ENCODE results near the gene AADACL2.
"Not testable (repeated sequence)": the region's sequence is repeated elsewhere in the genome, so short reads cannot be mapped to it uniquely, and the experiment has no call there.

AADACL2 gene, protein sequence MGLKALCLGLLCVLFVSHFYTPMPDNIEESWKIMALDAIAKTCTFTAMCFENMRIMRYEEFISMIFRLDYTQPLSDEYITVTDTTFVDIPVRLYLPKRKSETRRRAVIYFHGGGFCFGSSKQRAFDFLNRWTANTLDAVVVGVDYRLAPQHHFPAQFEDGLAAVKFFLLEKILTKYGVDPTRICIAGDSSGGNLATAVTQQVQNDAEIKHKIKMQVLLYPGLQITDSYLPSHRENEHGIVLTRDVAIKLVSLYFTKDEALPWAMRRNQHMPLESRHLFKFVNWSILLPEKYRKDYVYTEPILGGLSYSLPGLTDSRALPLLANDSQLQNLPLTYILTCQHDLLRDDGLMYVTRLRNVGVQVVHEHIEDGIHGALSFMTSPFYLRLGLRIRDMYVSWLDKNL

DNA sequence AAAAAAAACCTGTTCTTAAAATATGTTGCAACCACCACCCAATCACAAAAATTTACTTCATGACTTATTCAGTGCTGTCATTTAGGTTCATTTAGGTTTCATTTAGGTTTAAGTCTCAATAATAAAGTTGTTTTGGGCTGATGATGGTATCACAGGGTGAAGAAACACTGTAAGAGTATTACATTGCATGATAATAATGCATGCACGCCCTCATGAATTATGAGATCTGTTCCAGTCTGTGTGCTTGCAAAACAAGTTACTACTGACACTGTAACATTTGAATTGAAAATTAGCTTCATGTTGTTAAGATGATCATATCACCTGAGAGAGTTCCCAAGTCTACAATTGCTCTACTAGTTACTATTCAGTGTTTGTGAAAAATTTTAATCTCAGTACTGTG is at the start of gene AADACL2:
AADACL2 (plus strand) TSS at position 315 of the 400 bp plus-strand sequence. CDS start 109 bp downstream, outside the sequence.
- no peak for DNase-seq

DNA sequence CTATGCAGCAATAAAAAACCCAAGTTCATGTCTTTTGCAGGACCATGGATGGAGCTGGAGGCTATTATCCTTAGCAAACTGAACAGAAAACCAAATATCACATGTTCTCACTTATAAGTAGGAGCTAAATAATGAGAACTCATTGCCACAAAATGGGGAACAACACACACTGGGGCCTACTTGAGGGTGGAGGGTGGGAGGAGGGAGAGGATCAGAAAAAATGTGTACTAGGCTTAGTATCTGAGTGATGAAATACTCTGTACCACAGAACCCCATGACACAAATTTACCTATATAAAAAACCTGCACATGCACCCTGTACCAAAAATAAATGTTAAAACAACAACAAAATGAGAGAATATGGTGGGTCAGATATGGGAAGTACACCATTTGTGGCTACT is 49.6 kb upstream of the AADACL2 start:
- DNase-seq = no peak

DNA sequence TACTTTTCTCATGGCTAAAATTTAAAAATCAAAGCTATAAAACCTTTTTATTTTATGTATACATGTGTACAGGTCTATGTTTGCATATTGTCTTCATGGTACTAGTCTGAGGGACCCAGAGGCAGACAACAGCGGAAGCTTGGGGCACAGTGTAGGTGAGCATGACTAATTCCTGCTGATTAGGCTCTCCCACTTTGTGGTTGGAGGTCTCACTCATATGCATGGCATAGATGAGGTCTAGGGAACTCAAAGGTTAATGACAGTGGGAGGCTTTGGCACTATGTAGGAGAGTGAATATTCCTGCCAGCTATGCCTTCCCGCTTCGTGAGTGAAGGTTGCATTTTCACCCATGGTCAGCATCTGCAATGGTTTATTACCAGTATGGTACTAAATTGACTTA is 47.5 kb upstream of the AADACL2 start:
- DNase-seq = no peak

DNA sequence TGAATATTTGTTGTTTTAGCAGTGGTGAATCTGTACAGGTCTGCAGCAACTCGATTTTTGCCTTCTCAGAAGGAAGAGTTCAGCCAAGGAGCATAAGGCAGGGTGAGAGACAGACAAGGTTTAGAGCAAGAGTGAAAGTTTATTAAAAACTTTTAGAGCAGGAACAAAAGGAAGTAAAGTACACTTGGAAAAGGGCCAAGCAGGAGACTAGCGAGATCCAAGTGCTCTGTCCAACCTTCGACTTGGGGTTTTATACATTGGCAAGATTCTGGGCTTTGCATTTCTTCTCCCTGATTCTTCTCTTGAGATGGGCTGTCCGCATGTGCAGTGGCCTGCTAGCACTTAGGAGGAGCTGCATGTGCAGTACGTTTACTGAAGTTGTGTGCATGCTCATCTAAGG is 46.7 kb upstream of the AADACL2 start:
- no peak for DNase-seq

DNA sequence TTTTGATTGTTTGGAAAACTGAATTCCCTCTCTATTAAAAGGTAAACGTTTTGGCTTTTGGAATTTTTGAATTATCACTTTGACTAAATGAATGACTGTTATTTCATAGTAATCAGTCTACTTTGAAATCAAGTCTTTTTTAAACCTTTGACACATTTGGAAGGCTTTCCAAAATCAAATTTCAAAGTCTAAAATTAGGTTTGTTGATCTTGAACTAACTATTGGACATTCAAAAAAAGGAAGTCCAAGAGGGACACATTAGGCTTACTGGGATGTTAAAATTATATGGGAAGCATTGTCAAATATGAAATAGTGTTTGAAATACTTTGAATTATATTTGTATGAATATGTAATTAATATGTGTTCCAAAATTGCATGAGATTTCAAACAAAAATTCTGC is 45.2 kb upstream of the AADACL2 start:
- DNase-seq = no peak

DNA sequence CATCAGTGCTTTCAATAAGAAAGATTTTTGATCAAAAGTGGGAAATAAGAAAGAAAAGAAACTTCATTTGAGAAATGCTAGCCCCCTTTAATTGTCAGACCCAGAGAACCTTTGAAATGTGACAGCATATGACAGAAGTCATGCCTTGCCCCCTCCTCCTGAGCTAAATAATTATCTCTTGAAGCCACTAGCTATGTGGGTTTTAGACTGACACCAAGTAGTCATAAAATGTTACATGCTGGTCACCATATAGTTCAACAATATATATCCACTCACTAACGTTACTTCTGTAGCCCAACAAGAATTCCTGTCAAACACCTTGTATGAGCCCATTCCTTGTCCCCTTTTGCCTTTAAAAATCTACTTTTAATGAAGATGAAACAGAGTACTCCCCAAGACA is 43.1 kb upstream of the AADACL2 start:
- DNase-seq = no peak

DNA sequence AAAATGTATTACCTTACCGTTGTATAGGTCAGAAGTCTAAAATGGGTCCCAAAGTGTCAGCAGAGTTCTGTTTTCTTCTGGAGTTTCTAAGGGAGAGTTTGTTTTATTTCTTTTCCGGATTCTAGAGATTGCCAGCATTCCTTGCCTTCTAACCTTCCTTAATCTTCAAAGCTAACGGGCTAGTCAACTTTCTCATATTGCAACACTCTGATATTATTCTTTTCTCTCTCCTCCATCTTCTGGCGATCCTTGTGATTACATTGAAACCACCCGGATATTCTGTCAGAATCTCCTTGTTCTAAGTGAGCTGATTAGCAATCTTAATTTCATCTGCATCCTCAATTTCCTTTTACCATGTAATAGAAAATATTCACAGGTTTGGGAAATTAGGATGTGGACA is 36.2 kb upstream of the AADACL2 start:
- no peak for DNase-seq

DNA sequence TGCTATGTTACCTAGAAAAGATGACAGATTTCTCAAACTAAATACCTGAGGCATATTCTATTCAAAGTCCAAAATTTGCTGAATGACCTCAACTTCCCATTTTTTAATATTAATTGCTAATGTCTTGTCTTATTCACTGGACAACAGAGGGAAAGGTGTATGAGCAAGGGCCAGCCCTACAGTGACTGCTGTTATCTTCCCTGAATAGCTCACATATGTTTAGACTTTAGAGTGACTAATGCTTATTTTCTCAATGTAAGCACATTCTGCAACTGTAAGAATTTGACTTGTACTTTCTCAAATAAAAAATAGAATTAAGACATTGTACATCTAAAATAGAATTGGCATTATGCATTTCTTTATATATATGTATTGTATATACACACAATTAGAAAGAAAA is 26.5 kb upstream of the AADACL2 start:
- DNase-seq = no peak

DNA sequence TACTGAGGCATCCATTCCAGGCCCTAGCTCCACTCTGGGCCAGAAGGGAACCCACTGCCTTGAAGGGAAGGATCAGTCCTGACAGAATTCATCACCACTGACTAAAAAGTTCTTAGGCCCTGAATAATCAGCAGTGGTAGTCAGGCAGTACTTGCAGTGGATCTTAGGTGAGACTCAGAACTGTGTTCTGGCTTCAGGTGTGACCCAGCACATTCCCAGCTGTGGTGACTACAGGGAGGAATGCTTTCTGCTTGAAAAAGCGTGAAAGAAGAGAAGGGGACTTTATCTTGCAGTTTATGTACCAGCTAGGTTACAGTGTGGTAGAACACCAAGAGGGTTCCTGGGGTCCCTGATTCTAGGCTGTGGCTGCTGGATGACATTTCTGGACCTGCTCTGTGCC is 24.9 kb upstream of the AADACL2 start:
- no peak for DNase-seq

DNA sequence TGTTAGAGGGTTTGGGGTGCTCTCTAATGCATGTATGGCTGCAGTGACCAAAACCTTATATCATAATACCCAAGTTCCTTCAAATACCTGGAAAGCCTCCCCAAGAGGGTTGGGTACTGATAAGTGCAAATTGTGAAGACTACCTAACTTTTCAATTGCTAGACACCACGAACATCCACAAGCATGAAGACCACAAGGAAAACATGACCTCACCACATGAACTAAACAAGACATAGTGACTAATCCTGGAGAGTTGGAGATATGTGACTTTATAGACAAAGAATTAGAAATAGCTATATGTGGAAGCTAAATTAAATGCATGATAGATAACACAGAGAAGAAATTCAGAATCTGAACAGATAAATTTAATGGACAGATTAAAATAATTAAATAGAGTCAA is 23.9 kb upstream of the AADACL2 start:
- DNase-seq = no peak

DNA sequence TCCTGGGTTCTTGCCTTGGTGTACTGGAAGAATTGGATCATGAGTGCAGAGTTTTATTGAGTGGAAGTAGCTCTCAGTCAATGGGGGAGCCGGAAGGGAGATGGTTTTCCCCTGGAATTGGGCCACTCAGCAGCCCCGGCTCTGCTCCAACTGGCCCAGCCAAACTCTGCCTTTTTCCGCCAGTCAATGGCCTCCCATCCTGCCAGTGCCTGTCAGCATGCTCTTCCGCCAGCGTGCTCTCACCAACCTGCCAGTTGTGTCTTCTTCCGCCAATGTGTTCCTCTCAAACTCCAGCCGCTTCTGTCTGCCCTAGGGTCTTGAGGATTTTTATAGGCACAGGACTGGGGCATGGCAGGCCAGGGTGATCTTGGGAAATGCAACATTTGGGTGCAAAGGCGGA is 12.4 kb upstream of the AADACL2 start:
- DNase-seq = no peak

DNA sequence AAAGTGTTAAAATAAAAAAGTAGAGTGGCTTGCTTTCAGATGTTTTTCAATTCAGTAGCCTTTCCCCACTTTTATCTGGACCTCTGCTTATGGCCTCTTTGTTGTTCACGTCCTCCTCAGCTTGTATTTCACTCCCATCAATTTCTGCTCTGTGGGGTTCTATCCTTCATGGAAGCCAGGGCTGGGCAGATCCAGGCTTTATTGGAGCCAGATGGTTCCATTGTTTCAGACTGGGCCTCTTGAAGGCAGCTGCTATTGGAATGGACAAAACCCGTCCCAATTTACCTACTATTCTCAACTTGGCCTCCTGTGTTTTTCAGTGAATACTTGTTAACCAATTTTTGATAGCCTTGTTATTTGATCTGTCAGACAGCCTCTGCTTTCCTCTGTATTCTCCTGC is 10.9 kb upstream of the AADACL2 start:
- no peak for DNase-seq

DNA sequence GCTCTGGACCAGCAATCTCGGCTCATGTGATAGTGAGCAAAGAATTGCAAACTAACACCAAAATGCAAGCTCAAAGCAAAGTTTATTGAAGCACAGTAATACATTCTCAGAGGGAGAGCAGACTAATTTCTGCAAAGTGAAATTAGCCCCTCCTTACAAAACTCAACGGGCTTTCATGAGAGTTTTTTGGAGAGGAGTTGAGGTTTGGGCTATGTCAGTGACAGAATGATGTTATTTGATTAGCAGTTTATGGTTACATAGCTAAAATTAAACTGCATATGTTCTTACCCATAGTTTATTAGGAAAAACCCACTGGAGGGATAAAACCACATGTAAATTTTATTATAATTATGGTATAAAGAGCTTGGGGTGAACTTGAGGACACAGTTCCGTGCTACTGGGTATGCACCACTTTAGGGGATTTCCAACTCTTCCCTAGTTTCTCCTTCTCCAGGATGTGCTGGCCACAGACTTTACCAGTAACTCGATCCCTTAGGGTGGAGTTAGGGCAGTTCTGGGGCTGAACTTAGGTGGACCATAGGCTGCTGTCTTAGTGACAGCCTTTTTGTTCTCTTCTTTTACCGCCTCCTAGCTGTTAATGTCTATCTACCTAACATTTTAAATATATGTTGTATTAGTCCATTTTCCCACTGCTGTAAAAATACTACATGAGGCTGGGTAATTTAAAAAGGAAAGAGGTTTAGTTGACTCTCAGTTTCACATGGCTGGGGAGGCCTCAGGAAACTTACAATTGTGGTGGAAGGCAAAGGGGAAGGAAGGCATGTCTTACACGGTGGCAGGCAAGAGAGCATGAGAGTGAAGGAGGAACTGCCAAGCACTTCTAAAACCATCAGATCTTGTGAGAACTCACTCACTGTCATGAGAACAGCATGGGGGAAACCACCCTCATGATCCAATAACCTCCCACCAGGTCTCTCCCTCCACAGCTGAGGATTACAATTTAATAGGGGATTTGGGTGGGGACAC is 8.9 kb upstream of the AADACL2 start:
- no peak for DNase-seq

DNA sequence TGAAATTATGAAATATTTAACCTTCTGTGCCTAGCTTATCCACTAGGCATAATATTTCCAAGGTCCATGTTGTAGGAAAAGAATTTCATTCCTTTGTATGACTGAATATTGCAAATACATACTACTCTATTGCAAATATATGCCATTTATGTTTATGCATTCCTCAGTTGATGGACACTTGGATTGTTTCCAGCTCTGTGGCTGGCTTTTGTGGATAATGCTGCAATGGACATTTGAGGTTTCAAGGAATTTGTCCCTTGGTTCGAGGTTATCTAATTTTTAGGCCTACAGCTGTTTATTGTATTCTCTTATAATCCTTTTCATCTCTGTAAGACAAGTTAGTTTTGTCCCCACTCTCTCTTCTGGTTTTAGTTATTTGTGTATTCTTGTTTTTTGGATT is 7.7 kb upstream of the AADACL2 start:
- DNase-seq = no peak

DNA sequence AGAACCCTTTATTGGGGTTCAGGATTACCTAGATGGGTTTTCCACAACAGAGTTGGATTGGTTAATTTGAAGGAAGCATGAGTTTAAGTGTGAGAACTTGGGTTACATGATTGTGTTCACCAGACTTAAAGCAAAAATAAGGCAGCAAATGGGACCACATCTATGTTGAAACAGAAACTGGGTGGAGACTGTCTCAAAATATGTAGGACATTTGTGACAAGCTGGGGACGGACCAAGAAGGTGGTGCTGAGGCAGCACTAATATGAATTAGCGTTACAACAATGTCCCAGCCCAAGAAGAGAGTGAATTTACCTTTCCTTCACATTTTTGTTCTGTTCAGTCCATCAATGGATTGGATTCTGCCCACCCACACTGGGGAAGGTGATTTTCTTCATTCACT is 866 bp upstream of the AADACL2 start:
- DNase-seq = no peak

DNA sequence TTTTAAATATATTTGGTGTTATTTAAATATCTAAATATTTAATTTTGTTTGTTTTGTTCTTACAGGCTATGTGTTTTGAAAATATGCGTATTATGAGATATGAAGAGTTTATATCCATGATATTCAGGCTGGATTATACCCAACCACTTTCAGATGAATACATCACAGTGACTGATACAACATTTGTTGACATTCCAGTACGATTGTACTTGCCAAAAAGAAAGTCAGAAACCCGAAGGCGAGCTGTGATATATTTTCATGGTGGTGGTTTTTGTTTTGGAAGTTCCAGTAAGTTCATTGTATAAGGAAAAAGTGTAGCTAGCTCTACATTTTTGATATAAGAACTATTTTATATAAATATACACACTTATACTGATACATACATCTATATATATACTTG is 6.9 kb downstream of the AADACL2 start:
- DNase-seq = no peak

DNA sequence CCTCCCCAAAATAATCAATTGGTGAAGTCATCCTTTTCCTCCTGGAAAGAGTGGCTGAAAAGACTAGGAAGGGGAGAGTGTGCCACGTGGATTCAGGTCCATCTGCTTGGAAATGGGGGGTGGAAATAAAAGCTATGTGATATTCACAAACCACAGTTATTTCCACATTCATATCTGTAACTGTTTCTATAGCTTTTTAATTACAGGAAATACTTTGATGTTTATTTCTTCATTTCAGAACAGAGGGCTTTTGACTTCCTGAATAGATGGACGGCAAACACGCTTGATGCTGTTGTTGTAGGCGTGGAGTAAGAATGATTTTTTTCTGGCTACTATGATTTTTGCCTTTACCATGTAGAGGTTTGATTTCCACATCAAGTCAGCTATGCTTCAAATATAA is 10.1 kb downstream of the AADACL2 start:
- DNase-seq = no peak

DNA sequence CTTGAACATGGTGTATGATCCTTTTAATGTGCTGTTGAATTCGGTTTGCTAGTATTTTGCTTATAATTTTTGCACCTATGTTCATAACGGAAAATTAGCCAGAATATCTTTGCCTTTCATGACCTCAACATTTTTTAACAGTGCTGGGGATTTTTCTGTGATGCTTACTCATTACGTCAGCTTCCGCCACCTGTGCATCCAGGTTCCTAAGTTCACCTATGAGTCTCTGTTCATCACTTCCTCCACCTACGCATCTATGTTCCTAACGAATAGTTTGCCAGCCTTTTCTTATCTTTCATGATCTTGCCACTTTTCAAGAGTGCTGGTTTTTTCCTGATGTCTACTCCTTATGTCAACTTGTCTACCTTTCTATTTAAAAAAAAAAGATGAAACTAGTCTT is 16.5 kb downstream of the AADACL2 start:
- DNase-seq = no peak

DNA sequence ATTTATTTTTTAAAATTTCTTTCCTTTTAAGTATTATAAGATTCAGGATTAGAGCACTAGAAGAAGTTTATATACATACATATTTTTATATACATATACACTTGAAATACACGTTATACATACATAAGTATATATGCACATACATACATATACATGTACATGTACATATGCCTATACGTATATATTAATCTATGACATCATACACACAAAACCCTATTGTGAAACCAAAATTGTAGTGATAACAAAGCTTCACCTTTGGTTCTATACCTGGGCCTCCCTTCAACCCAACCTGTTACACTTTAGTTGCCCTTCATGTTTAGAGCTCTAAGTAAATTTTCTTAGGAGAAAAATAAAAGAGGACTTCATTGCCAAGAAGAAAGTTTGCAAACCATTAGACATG is 17.0 kb downstream of the AADACL2 start:
- DNase-seq = no peak

DNA sequence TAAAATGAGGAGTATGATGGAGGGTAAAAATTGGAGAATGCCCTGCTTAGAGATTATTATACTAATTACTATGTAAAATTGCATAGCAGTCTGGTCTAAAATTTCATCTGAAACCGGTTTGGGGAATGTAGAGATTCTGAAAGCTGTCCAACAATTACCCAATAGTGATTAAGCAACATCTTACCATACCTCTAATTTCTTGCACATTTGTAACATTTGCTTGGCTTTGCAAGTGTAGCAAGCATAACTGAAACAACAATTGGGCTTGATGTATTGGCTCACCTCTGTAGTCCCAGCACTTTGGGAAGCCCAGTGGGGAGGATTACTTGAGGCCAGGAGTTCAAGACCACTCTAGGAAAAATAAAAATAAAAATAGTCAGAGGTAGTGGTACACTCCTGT is 17.4 kb downstream of the AADACL2 start:
- DNase-seq = no peak

DNA sequence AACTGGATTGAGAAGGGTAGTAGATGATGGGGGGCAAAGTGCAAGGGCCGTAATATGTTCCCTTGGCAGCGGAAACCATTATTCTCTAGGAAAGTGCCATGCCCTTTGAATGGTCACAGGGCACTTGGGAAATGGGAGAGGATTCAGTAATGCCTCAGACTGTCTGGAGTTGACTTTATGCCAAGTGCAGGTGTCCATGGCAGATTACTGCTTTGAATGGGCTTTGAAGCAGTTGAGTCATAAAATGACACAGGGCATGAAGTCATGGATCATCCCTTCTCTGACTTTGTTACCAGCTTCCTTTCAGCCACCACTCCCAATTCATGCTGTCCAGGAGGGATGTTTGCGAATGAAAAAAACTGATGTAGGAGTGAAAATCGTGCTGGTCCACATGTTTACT is 20.1 kb downstream of the AADACL2 start:
- DNase-seq = no peak

DNA sequence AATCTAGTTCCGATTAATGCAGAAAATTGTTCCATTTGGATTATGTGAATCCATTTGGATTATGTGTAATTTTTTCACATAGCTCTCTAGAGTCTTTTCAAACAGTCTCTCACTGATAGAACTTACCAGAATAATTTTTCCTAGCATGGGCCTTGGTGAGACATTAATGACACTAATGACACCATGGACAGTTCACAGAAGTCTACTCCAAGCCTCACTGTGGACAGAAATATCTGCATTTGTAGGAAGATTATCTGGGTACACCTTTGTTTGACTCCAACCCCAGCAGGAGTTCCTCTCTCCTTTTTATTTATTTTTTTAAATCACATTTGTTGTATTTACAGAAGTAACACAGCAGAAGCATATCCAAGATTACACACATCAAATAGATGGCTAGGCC is 27.9 kb downstream of the AADACL2 start:
- no peak for DNase-seq

DNA sequence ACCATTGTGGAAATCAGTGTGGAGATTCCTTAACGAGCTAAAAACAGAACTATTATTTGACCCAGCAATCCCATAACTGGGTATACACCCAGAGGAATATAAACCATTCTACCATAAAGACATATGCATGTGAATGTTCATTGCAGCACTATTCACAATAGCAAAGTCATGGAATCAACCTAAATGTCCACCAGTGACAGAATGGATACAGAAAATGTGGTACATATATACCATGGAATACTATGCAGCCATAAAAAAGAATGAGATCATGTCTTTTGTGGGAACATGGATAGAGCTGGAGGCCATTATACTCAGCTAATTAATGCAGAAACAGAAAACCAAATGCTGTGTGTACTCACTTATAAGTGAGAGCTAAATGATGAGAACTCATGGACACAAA is 31.0 kb downstream of the AADACL2 start:
- not testable (repeated sequence) for DNase-seq

DNA sequence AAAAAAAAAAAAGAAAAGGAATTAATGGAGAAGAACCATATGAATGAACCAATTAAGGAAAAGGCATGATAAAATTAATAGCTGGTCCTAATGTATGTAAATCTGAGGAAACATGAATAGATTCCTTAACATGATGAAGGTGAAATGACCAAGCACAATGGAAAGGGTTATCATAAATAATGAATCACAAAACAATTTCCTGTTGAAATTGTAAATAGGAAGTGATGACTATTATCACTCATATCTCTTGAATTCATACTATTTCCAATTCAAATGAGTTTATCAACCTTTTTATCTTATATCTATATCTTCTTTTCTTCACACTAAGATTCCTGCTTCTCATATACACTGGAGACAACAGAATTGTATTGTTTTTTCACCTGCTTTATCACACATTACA is 32.0 kb downstream of the AADACL2 start:
- DNase-seq = no peak

Data from NCI-H2171 treated with DMSO at 0.1 percent for 48 hours (cell line).